ENCODE results near the gene ZBTB7C.

ZBTB7C gene

DNA sequence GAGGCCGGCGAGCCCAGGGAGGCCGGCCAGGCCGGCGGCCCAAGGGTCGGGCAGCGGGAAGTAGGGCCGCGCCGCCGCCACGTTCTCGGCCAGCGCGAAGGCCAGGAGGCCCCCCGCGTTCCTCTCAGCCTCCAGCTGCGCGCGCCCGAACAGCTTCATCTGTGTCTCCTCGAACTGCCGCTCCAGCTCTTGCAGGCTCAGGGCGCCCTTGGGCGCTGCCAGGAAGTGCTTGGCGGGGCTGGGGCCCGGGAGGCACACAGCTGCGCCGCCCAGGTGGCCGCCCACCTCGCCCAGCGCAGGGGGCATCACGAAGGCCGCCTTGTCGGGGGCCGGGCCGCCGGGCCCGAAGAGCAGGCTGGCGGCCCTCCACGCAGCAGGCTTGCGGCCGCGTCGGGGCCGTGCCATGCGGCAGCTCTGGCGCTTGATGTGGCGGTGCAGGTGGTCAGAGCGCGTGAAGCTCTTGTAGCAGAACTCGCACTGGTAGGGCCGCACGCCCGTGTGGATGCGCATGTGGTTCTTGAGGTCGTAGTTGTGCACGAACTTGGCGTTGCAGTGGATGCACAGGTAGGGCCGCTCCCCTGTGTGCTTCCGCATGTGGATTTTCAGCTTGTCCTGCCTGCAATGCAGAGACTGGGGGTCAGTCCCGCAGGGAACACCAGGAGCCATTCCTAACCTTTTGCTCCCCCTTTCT, 379.7 kb downstream of the ZBTB7C start:
- Mint-ChIP-seq H3K4me1 (no peaks in the 10 kb centered on the region), H3K9me3 (no peaks in the 10 kb centered on the region), H3K4me3 (no peak overlapping the region), H3K36me3 (no peaks in the 10 kb centered on the region), H3K27ac (no peak overlapping the region)
- ATAC-seq (no peak), DNase-seq (ENCODE audit: low spot score in 2 of 2) (no peak)

GRCh38 chr18:48028696-48029095, 380.5 kb downstream of the ZBTB7C start:
- ATAC-seq (no peak), DNase-seq (ENCODE audit: low spot score in 2 of 2) (no peak)
- Mint-ChIP-seq H3K4me1 (no peaks in the 10 kb centered on the region), H3K9me3 (no peaks in the 10 kb centered on the region), H3K36me3 (no peaks in the 10 kb centered on the region), H3K27ac (no peak overlapping the region), H3K4me3 (no peak overlapping the region)

- Mint-ChIP-seq H3K36me3 (no peaks in the 10 kb centered on the region), H3K4me1 (no peaks in the 10 kb centered on the region), H3K4me3 (no peak overlapping the region), H3K9me3 (no peaks in the 10 kb centered on the region), H3K27ac (no peak overlapping the region)
- ATAC-seq (no peak), DNase-seq (ENCODE audit: low spot score in 2 of 2) (no peak)
Observed at GRCh38 chr18:48028081-48028480, 381.1 kb downstream of the ZBTB7C start.

DNA sequence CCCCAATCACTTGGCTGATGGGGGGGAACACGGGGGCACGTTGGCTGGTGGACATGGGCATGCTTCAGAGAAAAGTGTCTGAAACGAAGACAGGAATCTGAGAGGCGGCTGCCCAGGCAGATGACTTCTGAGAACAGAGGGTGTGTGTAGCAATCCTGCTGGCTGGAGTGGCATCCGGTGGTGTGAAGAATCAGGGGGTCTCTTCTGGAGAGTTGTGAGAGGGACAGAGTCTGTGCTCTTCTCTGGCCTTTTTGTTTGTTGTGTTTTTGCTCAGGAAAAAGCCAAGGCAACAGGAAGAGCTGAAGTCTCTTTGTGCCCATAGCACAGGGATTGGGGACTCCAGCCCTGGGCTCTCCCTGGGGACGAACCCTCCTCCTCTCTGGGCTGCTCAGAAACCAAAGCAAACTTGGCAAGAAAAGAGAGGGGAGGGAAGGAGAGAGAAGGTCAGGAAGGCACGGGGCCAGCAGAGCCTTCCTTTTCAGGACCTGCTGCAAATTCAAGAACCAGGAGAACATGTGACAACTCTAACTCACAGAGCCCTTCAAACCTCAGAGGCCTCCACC, 381.7 kb downstream of the ZBTB7C start:
- ATAC-seq (no peak), DNase-seq (ENCODE audit: low spot score in 2 of 2) (no peak)
- H3K4me1 Mint-ChIP-seq, result no peaks in the 10 kb centered on the region
- no peak overlapping the region for H3K4me3 Mint-ChIP-seq
- H3K27ac Mint-ChIP-seq, result no peak overlapping the region
- no peaks in the 10 kb centered on the region for H3K36me3 Mint-ChIP-seq
- H3K9me3 Mint-ChIP-seq, result no peaks in the 10 kb centered on the region

DNA sequence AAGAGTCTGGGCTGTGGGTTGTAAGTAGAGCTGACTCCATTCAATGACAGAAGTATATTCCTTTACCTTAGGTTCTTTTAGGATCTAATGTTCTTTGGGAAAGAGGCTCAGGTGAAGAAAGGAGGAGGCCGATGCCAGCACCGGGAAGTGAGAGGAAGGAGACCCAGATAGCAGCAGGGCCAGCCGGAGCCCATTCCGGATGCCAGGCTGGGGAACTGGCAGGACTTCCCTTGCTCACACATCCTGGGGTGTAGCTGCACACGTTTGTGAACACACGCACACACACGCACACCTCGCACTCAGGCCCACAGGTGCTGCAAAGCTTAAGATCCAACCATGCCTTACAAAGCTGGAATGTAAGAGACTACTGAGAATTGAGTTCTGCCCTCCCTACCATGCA, 383.0 kb downstream of the ZBTB7C start:
- Mint-ChIP-seq H3K4me1 (no peaks in the 10 kb centered on the region), H3K36me3 (no peaks in the 10 kb centered on the region), H3K27ac (no peak overlapping the region), H3K4me3 (no peak overlapping the region), H3K9me3 (no peaks in the 10 kb centered on the region)
- no peak for ATAC-seq
- no peak for DNase-seq (ENCODE audit: low spot score in 2 of 2)

DNA sequence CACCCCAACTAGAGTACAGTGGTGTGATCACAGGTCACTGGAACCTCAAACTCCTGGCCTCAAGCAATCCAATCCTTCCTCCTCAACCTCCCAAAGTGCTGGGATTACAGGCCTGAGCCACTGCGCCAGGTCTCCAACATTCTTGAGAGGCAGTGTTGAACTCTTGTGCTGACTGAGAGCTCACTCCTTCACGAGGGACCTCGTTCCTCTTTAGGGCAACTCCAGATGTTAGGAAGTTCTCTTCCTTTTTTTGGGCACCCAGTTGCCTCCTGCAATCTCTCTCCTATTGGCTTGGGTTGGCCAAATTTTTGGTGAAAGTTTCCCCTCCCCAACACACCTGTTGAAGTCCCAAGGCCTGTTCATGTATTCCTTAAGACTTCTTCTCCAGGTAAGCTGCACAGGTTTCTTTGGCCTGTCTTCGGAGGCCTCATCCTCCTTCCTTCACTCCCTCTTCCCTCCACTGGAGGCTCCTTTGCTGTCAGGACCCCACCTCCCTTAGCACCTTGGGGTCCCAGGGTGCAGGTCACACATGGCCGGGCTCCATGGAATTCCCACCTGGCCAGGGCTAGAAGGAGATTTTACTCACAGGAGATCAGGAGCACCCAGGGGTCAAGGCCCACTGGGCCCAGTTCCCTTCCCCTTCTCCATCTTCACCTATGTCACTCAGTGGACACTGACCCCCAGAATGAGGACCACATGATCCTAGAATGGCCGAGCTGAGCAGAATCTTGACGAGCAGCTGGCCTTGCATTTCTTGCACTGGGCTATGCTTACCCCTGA, 384.1 kb downstream of the ZBTB7C start:
- H3K9me3 Mint-ChIP-seq, result no peaks in the 10 kb centered on the region
- no peaks in the 10 kb centered on the region for H3K36me3 Mint-ChIP-seq
- ATAC-seq (no peak), DNase-seq (ENCODE audit: low spot score in 2 of 2) (no peak)
- H3K4me1 Mint-ChIP-seq, result no peaks in the 10 kb centered on the region
- no peak overlapping the region for H3K4me3 Mint-ChIP-seq
- H3K27ac Mint-ChIP-seq, result no peak overlapping the region

- Mint-ChIP-seq H3K4me3 (no peak overlapping the region), H3K36me3 (no peaks in the 10 kb centered on the region), H3K9me3 (no peaks in the 10 kb centered on the region), H3K4me1 (no peaks in the 10 kb centered on the region), H3K27ac (no peak overlapping the region)
- DNase-seq (ENCODE audit: low spot score in 2 of 2), result no peak
- ATAC-seq, result no peak
Observed at GRCh38 chr18:48024009-48024512, 385.1 kb downstream of the ZBTB7C start.

DNA sequence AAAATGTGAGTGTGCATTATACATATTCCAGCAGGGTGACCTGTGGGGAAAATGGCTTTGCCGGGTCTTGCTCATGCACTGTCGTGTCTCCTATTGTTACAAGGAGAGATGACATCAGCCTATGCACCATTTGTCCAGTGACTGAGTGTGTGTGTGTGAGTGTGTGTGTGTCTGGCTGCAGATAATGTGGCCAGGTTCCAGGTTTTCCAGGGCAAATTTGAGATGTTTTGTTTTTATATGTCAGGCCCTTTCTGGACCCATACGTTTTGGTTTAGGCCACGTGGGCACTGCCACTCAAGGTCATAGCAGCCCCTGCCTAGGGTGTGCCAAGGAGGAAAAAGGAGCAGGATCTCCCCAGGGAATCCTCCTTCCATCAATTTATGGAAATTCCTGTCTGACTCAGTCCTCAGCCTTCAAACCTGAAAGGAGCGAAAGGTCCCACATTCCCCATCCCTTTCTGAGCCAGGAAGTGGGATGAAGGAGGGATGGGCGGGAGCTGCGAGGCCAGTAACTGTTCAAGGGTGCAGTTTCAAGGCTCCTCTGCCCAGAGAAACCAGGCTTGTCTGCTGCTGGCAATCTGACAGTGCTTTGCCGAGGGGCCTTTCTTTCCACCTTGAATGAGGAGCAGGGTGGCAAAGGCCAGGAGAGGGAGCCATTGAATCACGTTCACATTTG, 385.7 kb downstream of the ZBTB7C start:
- no peaks in the 10 kb centered on the region for H3K4me1 Mint-ChIP-seq
- no peak for DNase-seq (ENCODE audit: low spot score in 2 of 2)
- ATAC-seq, result no peak
- no peaks in the 10 kb centered on the region for H3K9me3 Mint-ChIP-seq
- no peak overlapping the region for H3K27ac Mint-ChIP-seq
- no peaks in the 10 kb centered on the region for H3K36me3 Mint-ChIP-seq
- no peak overlapping the region for H3K4me3 Mint-ChIP-seq

DNA sequence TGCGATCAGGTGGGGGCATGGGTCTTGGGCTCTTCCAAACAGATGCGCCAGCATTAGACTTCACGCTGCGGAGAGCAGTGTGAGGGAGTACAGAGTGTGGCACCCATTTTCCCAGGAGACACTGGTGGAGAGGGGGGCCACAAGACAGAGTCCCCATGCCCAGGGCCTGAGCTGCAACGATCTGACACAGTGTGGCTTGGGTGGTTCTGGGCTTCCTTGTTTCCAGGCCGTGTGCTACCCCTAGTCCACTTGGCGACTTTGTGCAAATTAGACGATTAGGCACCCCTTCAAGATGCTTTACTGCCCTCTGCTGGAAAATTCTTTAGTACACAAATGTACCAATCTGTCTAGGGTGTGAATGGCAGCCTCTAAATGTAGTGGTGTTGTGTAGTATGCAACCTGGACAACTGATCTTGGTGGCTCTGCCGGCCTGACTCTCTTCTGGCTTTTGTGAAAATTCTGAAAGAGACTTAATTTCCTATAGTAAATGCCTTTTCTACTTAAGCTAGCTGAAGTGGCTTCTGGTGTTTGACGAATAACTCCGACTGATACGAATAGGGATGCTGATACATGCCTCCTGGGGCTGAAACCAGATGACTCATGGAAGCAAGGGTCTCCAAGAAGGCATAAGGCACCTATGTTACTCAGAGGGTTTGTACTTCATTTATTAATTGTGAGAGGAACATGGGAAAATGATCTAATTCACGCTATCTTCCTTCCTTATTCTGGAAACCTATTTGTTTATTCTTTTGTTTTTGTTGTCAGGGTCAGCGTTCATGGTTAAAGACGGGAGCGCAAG, 386.5 kb downstream of the ZBTB7C start:
- Mint-ChIP-seq H3K27ac (no peak overlapping the region), H3K36me3 (no peaks in the 10 kb centered on the region), H3K4me1 (no peaks in the 10 kb centered on the region), H3K9me3 (no peaks in the 10 kb centered on the region), H3K4me3 (no peak overlapping the region)
- ATAC-seq (peak; percentile 62), DNase-seq (ENCODE audit: low spot score in 2 of 2) (no peak)

DNA sequence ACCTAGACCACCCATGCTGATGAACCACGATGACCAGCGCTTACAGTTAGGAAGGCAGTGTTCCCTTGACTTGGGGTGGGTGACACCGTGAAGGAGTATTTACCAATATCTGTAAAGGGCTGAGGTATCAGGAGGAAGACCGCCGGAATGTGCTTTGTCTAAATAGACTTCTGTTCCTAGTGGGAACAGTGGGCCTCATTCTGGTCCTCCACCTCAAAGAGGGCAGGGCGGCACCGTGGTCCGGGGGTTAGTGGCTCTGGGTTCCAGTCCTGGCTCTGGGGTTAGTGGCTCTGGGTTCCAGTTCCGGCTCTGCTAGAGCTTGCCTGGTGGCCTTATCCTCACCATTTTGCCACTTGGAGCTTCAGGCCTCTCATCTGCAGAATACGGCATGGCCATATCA, 387.2 kb downstream of the ZBTB7C start:
- Mint-ChIP-seq H3K9me3 (no peaks in the 10 kb centered on the region), H3K27ac (no peak overlapping the region), H3K36me3 (no peaks in the 10 kb centered on the region), H3K4me1 (no peaks in the 10 kb centered on the region), H3K4me3 (no peak overlapping the region)
- no peak for DNase-seq (ENCODE audit: low spot score in 2 of 2)
- ATAC-seq, result no peak

GRCh38 chr18:48021273-48021914, 387.8 kb downstream of the ZBTB7C start:
- Mint-ChIP-seq H3K27ac (peak overlapping the region; percentile 12), H3K9me3 (no peaks in the 10 kb centered on the region), H3K4me1 (no peaks in the 10 kb centered on the region), H3K4me3 (no peak overlapping the region), H3K36me3 (no peaks in the 10 kb centered on the region)
- ATAC-seq (peak; percentile 75), DNase-seq (ENCODE audit: low spot score in 2 of 2) (no peak)

DNA sequence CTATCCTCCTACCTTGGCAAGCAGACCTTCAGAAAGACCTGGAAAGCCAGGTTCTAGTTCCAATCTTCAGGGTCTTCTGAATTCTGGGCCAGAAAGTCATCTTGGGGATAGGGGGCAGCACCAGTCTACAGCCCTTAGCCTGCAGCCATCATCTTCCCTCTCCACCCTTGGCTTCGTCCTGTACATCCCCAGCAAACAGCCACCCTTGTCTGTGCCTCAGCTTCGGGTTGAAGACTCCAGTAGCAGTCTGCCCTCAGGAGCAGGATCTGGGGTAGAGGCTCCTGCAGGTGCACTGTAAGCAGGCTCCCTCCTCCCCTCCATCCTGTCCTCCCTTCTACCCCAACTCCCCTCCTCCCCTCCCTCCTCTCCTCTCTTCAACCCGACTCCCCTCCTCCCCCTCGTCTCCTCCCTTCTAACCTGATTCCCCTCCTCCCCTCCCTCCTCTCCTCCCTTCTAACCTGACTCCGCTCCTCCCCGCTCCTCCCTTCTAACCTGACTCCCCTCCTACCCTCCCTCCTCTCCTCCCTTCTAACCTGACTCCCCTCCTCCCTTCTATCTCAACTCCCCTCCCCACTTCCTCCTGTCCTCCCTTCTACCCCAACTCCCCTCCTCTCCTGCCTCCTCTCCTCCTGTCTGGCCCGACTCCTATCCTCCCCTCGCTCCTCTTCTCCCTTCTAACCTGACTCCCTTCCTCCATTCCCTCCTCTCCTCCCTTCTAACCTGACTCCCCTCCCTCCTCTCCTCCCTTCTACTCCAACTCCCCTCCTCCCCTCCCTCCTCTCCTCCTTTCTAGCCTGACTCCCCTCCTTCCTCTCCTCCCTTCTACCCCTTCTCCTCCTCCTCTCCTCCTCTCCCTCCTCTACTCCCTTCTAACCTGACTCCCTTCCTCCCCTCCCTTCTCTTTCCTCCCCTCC, 388.6 kb downstream of the ZBTB7C start:
- Mint-ChIP-seq H3K4me1 (no peaks in the 10 kb centered on the region), H3K4me3 (no peak overlapping the region), H3K36me3 (no peaks in the 10 kb centered on the region), H3K27ac (peak overlapping the region; percentile 12), H3K9me3 (no peaks in the 10 kb centered on the region)
- DNase-seq (ENCODE audit: low spot score in 2 of 2) (no peak), ATAC-seq (no peak)

- peak overlapping the region; percentile 7 for H3K27ac Mint-ChIP-seq
- no peak for DNase-seq (ENCODE audit: low spot score in 2 of 2)
- H3K9me3 Mint-ChIP-seq, result peaks cover 3% of the 10 kb centered on the region
- no peak overlapping the region for H3K4me3 Mint-ChIP-seq
- H3K4me1 Mint-ChIP-seq, result no peaks in the 10 kb centered on the region
- no peak for ATAC-seq
- no peaks in the 10 kb centered on the region for H3K36me3 Mint-ChIP-seq
Observed at GRCh38 chr18:48019557-48020325, 389.4 kb downstream of the ZBTB7C start.

Data from stimulated activated effector memory CD8-positive, alpha-beta T cell treated with anti-CD3 and anti-CD28 coated beads, Interleukin-12 subunit alpha, Interleukin-12 subunit beta, amount 100 ng/mL, for 72 hours (primary cell).